IMR-90 (cell line): Measurements from ENCODE around the gene UPF1. TPM values are rescaled to one million over a fixed set of nuclear protein-coding genes. Genes with fewer than 3 reads are reported as not detected.

Experiments used
- ATAC-seq: fragments of 200-7000 bp; cut with Tn5 transposase; 2 replicates; pipeline ENCODE4 v1.9.1; 2020; ENCODE audit warnings: low read depth, mild to moderate bottlenecking, moderate library complexity
- BruUV-seq: library from RNA; stranded (reverse); fragments of 400-500 nt; replicated peaks from 2 replicates; lab custom pipeline; 2021; lab: Mats Ljungman, UMichigan
- CTCF ChIA-PET: fragments of 300-600 bp; formaldehyde crosslinking; extraction: SDS; loops from one replicate; lab custom pipeline; 2021; ENCODE audit warnings: antibody characterized with exemption; lab: Yijun Ruan, JAX
- POLR2A ChIA-PET: fragments of 300-600 bp; sonication (Branson Sonifier 250); formaldehyde crosslinking; loops from one replicate; lab custom pipeline; 2022; ENCODE audit warnings: antibody characterized with exemption; ENCODE audit not compliant: unreplicated experiment; lab: Charles Lee
- DNase-seq: peaks from one replicate; pipeline ENCODE4 v3.0.0; 2013
- H2AFZ ChIP-seq: replicated peaks from 2 replicates; pipeline ENCODE3; 2013; ENCODE audit warnings: low read length, mild to moderate bottlenecking; ENCODE audit not compliant: poor library complexity
- H2AK5ac ChIP-seq: 2 replicates; pipeline ENCODE4 v1.6.1; 2013; ENCODE audit warnings: low read depth, low read length, inconsistent platforms
- H2AK9ac ChIP-seq: replicated peaks from 2 replicates; pipeline ENCODE3; 2013; ENCODE audit warnings: mild to moderate bottlenecking, low read depth, low read length, moderate library complexity; ENCODE audit not compliant: poor library complexity
- H2BK120ac ChIP-seq: 2 replicates; pipeline ENCODE4 v1.6.1; 2013; ENCODE audit warnings: low read depth, low read length, inconsistent platforms
- H2BK15ac ChIP-seq: 3 replicates; pipeline ENCODE4 v1.6.1; 2013; ENCODE audit warnings: low read depth, low read length, inconsistent platforms
- H2BK20ac ChIP-seq: 2 replicates; pipeline ENCODE4 v1.6.1; 2013; ENCODE audit warnings: low read depth, mild to moderate bottlenecking, inconsistent platforms, low read length, moderate library complexity
- H2BK5ac ChIP-seq: 2 replicates; pipeline ENCODE4 v1.6.1; 2013; ENCODE audit warnings: mild to moderate bottlenecking, low read depth, low read length, inconsistent platforms; ENCODE audit not compliant: poor library complexity, severe bottlenecking
- H3K14ac ChIP-seq: replicated peaks from 2 replicates; pipeline ENCODE4 v1.6.1; 2013; ENCODE audit warnings: low read depth, low read length, inconsistent platforms
- H3K18ac ChIP-seq: 2 replicates; pipeline ENCODE4 v1.6.1; 2013; ENCODE audit warnings: low read depth, low read length, control low read depth
- H3K23ac ChIP-seq: 2 replicates; pipeline ENCODE4 v1.6.1; 2013; ENCODE audit warnings: low read depth, low read length, inconsistent platforms
- H3K27ac ChIP-seq: 2 replicates; pipeline ENCODE4 v1.5.1; 2013; ENCODE audit warnings: mild to moderate bottlenecking, control low read depth, low read length; ENCODE audit not compliant: insufficient read depth
- H3K27me3 ChIP-seq: 2 replicates; pipeline ENCODE4 v1.6.1; 2013; ENCODE audit warnings: low read length; ENCODE audit not compliant: control insufficient read depth, insufficient read depth
- H3K36me3 ChIP-seq: 2 replicates; pipeline ENCODE4 v1.6.1; 2013; ENCODE audit warnings: low read length, mixed read lengths; ENCODE audit not compliant: control insufficient read depth, insufficient read depth
- H3K4ac ChIP-seq: 2 replicates; pipeline ENCODE4 v1.6.1; 2013; ENCODE audit warnings: low read depth, low read length, inconsistent platforms
- H3K4me1 ChIP-seq: 2 replicates; pipeline ENCODE4 v1.6.1; 2013; ENCODE audit warnings: low read length, mixed read lengths; ENCODE audit not compliant: control insufficient read depth, insufficient read depth
- H3K4me2 ChIP-seq: 2 replicates; pipeline ENCODE4 v1.6.1; 2013; ENCODE audit warnings: low read depth, mild to moderate bottlenecking, control low read depth, low read length, moderate library complexity
- H3K4me3 ChIP-seq: 2 replicates; pipeline ENCODE4 v1.5.1; 2013; ENCODE audit warnings: low read depth, mild to moderate bottlenecking, control low read depth, low read length, moderate library complexity; ENCODE audit not compliant: insufficient read depth
- H3K56ac ChIP-seq: 2 replicates; pipeline ENCODE4 v1.6.1; 2013; ENCODE audit warnings: low read length, inconsistent platforms; ENCODE audit not compliant: insufficient read depth; ENCODE audit errors: extremely low read depth
- H3K79me1 ChIP-seq, 2 experiments: 2 replicates each; pipeline ENCODE4 v1.6.1; 2013; ENCODE audit warnings: low read length in 2 of 2, inconsistent platforms in 1 of 2, low read depth in 1 of 2
- H3K9ac ChIP-seq: 2 replicates; pipeline ENCODE4 v1.6.1; 2013; ENCODE audit warnings: low read depth, low read length, control low read depth
- H3K9me1 ChIP-seq: 2 replicates; pipeline ENCODE4 v1.6.1; 2013; ENCODE audit warnings: low read length, inconsistent platforms; ENCODE audit not compliant: insufficient read depth
- H3K9me3 ChIP-seq: 2 replicates; pipeline ENCODE4 v1.6.1; 2013; ENCODE audit warnings: low read length; ENCODE audit not compliant: control insufficient read depth, insufficient read depth
- H4K20me1 ChIP-seq: 2 replicates; pipeline ENCODE4 v1.6.1; 2013; ENCODE audit warnings: low read length, inconsistent platforms; ENCODE audit not compliant: insufficient read depth
- H4K5ac ChIP-seq: 2 replicates; pipeline ENCODE4 v1.6.1; 2013; ENCODE audit warnings: mild to moderate bottlenecking, low read depth, low read length, control low read depth
- H4K8ac ChIP-seq, 2 experiments: 2 replicates each; pipeline ENCODE4 v1.6.1; 2013; ENCODE audit warnings: low read depth in 2 of 2, low read length in 2 of 2, control low read depth in 1 of 2, inconsistent platforms in 1 of 2
- H4K91ac ChIP-seq: 2 replicates; pipeline ENCODE4 v1.6.1; 2013; ENCODE audit warnings: low read depth, low read length, inconsistent platforms; ENCODE audit not compliant: insufficient read depth
- BHLHE40 ChIP-seq: fragments of 150-350 bp; IDR thresholded peaks from 2 replicates; pipeline ENCODE4 v1.6.1; 2016; ENCODE audit warnings: mild to moderate bottlenecking, low read depth, low read length
- FOS ChIP-seq: fragments of 150-350 bp; IDR thresholded peaks from 2 replicates; pipeline ENCODE4 v1.6.1; 2016; ENCODE audit warnings: low read depth, low read length
- MAFK ChIP-seq: IDR thresholded peaks from 2 replicates; pipeline ENCODE4 v1.6.1; 2012; ENCODE audit warnings: low read depth, low read length, improper control_type of control experiment
- MAZ ChIP-seq: IDR thresholded peaks from 2 replicates; pipeline ENCODE4 v1.6.1; 2012; ENCODE audit warnings: low read depth, mild to moderate bottlenecking, low read length, improper control_type of control experiment, moderate library complexity, borderline replicate concordance
- MXI1 ChIP-seq: IDR thresholded peaks from 2 replicates; pipeline ENCODE4 v1.6.1; 2012; ENCODE audit warnings: low read depth, mild to moderate bottlenecking, low read length, moderate library complexity, borderline replicate concordance
- NFE2L2 ChIP-seq: fragments of 150-350 bp; IDR thresholded peaks from 2 replicates; pipeline ENCODE4 v1.6.1; 2016; ENCODE audit warnings: low read depth, mild to moderate bottlenecking, low read length
- POLR2A ChIP-seq: IDR thresholded peaks from 2 replicates; pipeline ENCODE4 v1.6.1; 2012; ENCODE audit warnings: mild to moderate bottlenecking, low read depth, low read length
- RFX5 ChIP-seq: IDR thresholded peaks from 2 replicates; pipeline ENCODE4 v1.8.0; 2012; ENCODE audit warnings: low read depth, mild to moderate bottlenecking, low read length, moderate library complexity
- WGBS, 2 experiments: methylation state at CpG; one replicate each; pipeline versions ENCODE4 v1.1.5 to v1.1.7; 2013; ENCODE audit warnings: missing lambda C conversion rate in 2 of 2; ENCODE audit not compliant: insufficient read length in 1 of 2; ENCODE audit errors: extremely low coverage in 2 of 2; 5-methylcytosine and 5-hydroxymethylcytosine counted together
- dilution Hi-C: fragments of 300-500 bp; cut with HindIII; formaldehyde crosslinking; loops from one replicate; pipeline ENCODE4 v1.14.3; 2018; ENCODE audit warnings: low sequenced_read_pairs; ENCODE audit not compliant: unreplicated experiment
- in situ Hi-C: fragments of 300-500 bp; cut with MboI; formaldehyde crosslinking; loops from 3 replicates; pipeline ENCODE4 v1.14.3; 2019; ENCODE audit warnings: low sequenced_read_pairs, inconsistent platforms, mixed read lengths
- intact Hi-C: fragments of 100-400 bp; cut with micrococcal nuclease; formaldehyde crosslinking; loops from 2 replicates; pipeline ENCODE4 v1.10.0; 2022
- polyA plus RNA-seq, 3 experiments: library from polyadenylated mRNA; depleted of rRNA; stranded (reverse); fragments of >200 nt; gene quantifications; 2 replicates each; pipeline ENCODE4 v1.2.3, GENCODE V29; 2012; ENCODE audit warnings: low replicate concordance in 1 of 3
- total RNA-seq: library from RNA; depleted of rRNA; stranded (reverse); fragments of >200 nt; gene quantifications from 2 replicates; pipeline ENCODE4 v1.2.3, GENCODE V29; 2012
- TF ChIP-seq, protein P1 (sequence below): fragments of 150-350 bp; IDR thresholded peaks from 2 replicates; pipeline ENCODE4 v1.6.1; 2017; ENCODE audit warnings: mild to moderate bottlenecking, antibody characterized with exemption, low read length, low read depth
- TF ChIP-seq, protein P2 (sequence below): conservative IDR thresholded peaks from 2 replicates; pipeline ENCODE4 v1.5.1; 2012; ENCODE audit warnings: mild to moderate bottlenecking, low read depth, low read length, improper control_type of control experiment

UPF1 gene
- total and polyA plus RNA-seq, 2 of the 4 experiments (the other 2 are of a cell fraction): 31.2 to 50.3 TPM

DNA sequence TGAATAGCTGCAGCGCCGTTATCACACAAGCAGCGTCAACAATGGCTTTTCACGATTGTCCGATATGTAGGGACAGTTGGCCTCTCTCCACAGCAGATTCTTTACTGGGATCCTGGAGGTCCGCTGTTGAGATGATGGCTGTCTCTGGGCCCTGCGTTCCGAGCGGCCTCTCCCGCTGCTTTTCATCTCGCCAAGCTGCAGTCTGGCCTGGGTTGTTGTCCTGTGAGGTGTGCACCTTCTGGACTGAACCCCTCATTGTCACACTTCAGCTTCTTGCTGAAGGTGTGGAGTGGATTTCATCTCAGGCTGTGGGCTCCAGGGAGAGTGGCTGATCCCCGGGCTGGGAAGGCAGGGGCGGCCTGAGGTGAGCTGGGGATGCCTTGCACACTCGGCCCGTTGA lies 9.6 kb downstream of the UPF1 start (continued):
- TF ChIP-seq, protein P1, sequence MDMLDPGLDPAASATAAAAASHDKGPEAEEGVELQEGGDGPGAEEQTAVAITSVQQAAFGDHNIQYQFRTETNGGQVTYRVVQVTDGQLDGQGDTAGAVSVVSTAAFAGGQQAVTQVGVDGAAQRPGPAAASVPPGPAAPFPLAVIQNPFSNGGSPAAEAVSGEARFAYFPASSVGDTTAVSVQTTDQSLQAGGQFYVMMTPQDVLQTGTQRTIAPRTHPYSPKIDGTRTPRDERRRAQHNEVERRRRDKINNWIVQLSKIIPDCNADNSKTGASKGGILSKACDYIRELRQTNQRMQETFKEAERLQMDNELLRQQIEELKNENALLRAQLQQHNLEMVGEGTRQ: no peak
- no peak for TF ChIP-seq RFX5

DNA sequence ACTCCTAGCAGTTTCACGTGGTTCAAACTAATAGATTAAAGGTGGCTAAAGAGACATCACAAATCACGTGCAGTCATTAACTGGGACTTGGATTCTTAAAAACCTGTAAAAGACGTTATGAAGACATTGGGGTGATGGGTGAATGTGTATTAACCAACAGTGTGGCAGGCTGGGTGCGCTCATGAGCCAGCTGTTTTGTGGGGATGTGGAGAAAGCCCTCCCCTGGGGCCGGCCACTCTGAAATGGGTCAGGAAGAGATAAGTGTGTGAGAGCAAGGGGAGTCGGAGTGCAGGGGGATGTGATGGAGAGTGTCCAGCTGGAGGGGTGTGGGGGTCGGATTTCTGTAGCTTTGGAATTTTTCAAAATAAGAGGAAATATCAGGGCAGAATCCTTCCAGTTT lies 10.4 kb downstream of the UPF1 start:
- ChIA-PET CTCF (interaction anchor here (0.7 kb wide), 1 partner anchor 252 kb away, joined by 3 read pairs; no protein-coding TSS in a partner anchor), POLR2A (no interaction called here)
- H3K27me3 ChIP-seq: no peaks in the 10 kb centered on the region
- H3K4ac ChIP-seq: no peak overlapping the region
- H2BK5ac ChIP-seq: no peak overlapping the region
- H4K8ac ChIP-seq: no peak overlapping the region
- no peak overlapping the region for H2BK20ac ChIP-seq
- H3K27ac ChIP-seq: no peak overlapping the region
- no TSS peak for BruUV-seq
- DNase-seq (no peak), ATAC-seq (no peak)
- H3K9me1 ChIP-seq: peaks cover 34% of the 10 kb centered on the region
- no peak overlapping the region for H3K18ac ChIP-seq
- H3K4me1 ChIP-seq: peaks cover 33% of the 10 kb centered on the region
- intact Hi-C loops (loop anchor here (10.0 kb wide), 1 partner anchor 167 kb away; no protein-coding TSS in a partner anchor), in situ Hi-C loops (no loop called here), dilution Hi-C loops (no loop called here)
- H3K14ac ChIP-seq: no peak overlapping the region
- no peak overlapping the region for H2BK15ac ChIP-seq
- TF ChIP-seq RFX5: no peak
- TF ChIP-seq NFE2L2: no peak
- TF ChIP-seq, protein P1: no peak
- TF ChIP-seq MAZ: no peak
- TF ChIP-seq BHLHE40: no peak
- no peak for TF ChIP-seq POLR2A
- no peak for TF ChIP-seq MXI1
- no peak for TF ChIP-seq FOS
- TF ChIP-seq, protein P2, sequence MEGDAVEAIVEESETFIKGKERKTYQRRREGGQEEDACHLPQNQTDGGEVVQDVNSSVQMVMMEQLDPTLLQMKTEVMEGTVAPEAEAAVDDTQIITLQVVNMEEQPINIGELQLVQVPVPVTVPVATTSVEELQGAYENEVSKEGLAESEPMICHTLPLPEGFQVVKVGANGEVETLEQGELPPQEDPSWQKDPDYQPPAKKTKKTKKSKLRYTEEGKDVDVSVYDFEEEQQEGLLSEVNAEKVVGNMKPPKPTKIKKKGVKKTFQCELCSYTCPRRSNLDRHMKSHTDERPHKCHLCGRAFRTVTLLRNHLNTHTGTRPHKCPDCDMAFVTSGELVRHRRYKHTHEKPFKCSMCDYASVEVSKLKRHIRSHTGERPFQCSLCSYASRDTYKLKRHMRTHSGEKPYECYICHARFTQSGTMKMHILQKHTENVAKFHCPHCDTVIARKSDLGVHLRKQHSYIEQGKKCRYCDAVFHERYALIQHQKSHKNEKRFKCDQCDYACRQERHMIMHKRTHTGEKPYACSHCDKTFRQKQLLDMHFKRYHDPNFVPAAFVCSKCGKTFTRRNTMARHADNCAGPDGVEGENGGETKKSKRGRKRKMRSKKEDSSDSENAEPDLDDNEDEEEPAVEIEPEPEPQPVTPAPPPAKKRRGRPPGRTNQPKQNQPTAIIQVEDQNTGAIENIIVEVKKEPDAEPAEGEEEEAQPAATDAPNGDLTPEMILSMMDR: no peak
- no peak for TF ChIP-seq MAFK
- no peak overlapping the region for H4K5ac ChIP-seq
- peaks cover 100% of the 10 kb centered on the region for H4K20me1 ChIP-seq
- H3K79me1 ChIP-seq: peaks cover 13 to 96% of the 10 kb centered on the region in 2 experiments
- no peak overlapping the region for H3K23ac ChIP-seq
- H2AFZ ChIP-seq: no peak overlapping the region
- no peak overlapping the region for H3K56ac ChIP-seq
- no peak overlapping the region for H3K4me3 ChIP-seq
- no peak overlapping the region for H2AK9ac ChIP-seq
- no peak overlapping the region for H3K4me2 ChIP-seq
- H4K91ac ChIP-seq: no peak overlapping the region
- no peak overlapping the region for H3K9ac ChIP-seq
- H2AK5ac ChIP-seq: no peak overlapping the region
- WGBS, 2 experiments: 33% methylated on average over 5 of the region's 7 CpGs; no CpG with 5 or more reads in 1 of the 2 experiments
- H3K9me3 ChIP-seq: no peaks in the 10 kb centered on the region
- H3K36me3 ChIP-seq: peaks cover 11% of the 10 kb centered on the region
- H2BK120ac ChIP-seq: no peak overlapping the region
